A549 treated with dexamethasone at 1 μM for 4 hours (cell line): Measurements from ENCODE around the gene METTL21A. TPM values are rescaled to one million over a fixed set of nuclear protein-coding genes. Genes with fewer than 3 reads are reported as not detected.

ENCODE experiments used
- total RNA-seq: library from RNA; stranded (reverse); fragments of 200-300 nt; extraction: Qiagen RNA extraction; gene quantifications from 5 replicates; pipeline ENCODE4 v1.2.3, GENCODE V29; 2022

The METTL21A gene
- 21.6 to 24.5 TPM (median 23.5 TPM) in 5 replicates for total RNA-seq

DNA sequence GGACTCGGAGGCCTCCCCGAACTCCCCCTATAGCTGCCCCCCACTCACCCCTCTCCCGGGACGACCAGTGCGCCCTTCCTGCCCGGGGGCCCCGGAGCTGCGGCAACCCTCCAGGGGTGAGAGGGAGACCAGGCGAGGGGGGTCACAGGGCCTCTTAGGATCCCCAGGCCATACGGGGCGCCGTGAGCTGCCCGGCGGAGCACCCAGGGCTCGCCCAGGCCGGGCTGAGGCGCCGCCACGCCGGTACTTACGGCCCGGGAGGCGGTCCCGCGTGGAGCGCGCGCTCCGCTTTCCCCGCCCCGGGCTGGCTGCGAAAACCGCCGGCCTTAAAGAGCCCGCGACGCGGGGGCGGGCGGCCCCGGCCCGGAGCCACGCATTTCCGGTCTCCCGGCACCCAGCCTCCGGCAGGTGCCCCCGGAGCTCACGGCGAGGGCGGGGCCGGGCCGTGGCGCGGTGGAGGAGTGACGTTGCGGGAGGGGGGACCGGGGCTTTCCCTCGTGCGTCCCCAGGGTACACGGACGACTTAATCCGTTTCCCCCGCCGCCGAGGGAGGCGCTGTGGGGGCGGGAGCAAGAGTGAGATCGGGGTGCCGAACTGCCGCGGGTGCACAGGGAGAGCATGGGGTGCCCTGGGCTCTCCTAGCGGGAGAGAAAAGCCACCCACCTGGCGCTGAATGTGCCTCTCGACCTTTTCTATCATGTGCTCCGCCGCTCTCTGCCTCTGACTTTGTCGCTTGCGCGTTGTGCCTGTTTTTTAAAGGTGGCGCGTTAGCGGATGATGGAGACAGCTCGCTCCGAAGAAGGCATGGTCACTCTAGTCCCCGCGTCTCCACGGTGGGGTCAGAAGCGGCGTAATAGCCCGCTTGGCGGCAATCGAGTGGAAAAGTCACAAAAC lies at the start of gene METTL21A:
TSS of gene METTL21A (minus strand) at position 381 of the 894 bp plus-strand sequence. CDS start 1,019 bp downstream, outside the sequence.

Other genes starting within 250 kb of the METTL21A start
- 15.2 to 28.6 TPM (median 27.7 TPM) in 5 replicates for gene CREB1, start 95.4 kb downstream of the METTL21A start, total RNA-seq
- gene CCNYL1, start 86.2 kb upstream of the METTL21A start, total RNA-seq: 19.1 to 21.5 TPM (median 20.3 TPM) in 5 replicates
- 2.8 to 4.2 TPM (median 3.6 TPM) in 5 replicates for gene FZD5, start 144.5 kb upstream of the METTL21A start, total RNA-seq